H9 (cell line): ENCODE measurements around the gene TBL1X. TPM values are rescaled to one million over a fixed set of nuclear protein-coding genes. Genes with fewer than 3 reads are reported as not detected.

Experiments used
- DNase-seq: peaks from one replicate; pipeline ENCODE4 v3.0.0-alpha.2; 2017
- H2AFZ ChIP-seq: one replicate; pipeline ENCODE4 v1.6.1; 2013; ENCODE audit warnings: mild to moderate bottlenecking, low read length, control low read depth, moderate library complexity
- H2AK5ac ChIP-seq: 2 replicates; pipeline ENCODE4 v1.6.1; 2013; ENCODE audit warnings: low read length, control low read depth, mixed read lengths; ENCODE audit not compliant: insufficient read length
- H2BK120ac ChIP-seq: one replicate; pipeline ENCODE4 v1.6.1; 2013; ENCODE audit warnings: low read depth, mild to moderate bottlenecking, low read length, control low read depth, inconsistent platforms; ENCODE audit not compliant: poor library complexity, severe bottlenecking
- H2BK12ac ChIP-seq: 2 replicates; pipeline ENCODE4 v1.6.1; 2013; ENCODE audit warnings: low read length, control low read depth, mixed read lengths, low read depth; ENCODE audit not compliant: insufficient read length
- H2BK15ac ChIP-seq: 2 replicates; pipeline ENCODE4 v1.6.1; 2013; ENCODE audit warnings: low read depth, low read length, control low read depth
- H2BK20ac ChIP-seq: one replicate; pipeline ENCODE4 v1.6.1; 2013; ENCODE audit warnings: low read depth, mild to moderate bottlenecking, low read length, control low read depth, inconsistent platforms; ENCODE audit not compliant: poor library complexity, severe bottlenecking
- H2BK5ac ChIP-seq: 2 replicates; pipeline ENCODE4 v1.6.1; 2013; ENCODE audit warnings: low read length, control low read depth, mixed read lengths; ENCODE audit not compliant: insufficient read length
- H3K14ac ChIP-seq: 2 replicates; pipeline ENCODE4 v1.6.1; 2013; ENCODE audit warnings: low read length, control low read depth; ENCODE audit not compliant: insufficient read depth
- H3K18ac ChIP-seq: 2 replicates; pipeline ENCODE4 v1.6.1; 2013; ENCODE audit warnings: low read depth, mild to moderate bottlenecking, mixed read lengths, low read length, control low read depth; ENCODE audit not compliant: insufficient read length
- H3K23ac ChIP-seq: 2 replicates; pipeline ENCODE4 v1.6.1; 2013; ENCODE audit warnings: low read length, control low read depth, mixed read lengths, low read depth; ENCODE audit not compliant: insufficient read length
- H3K23me2 ChIP-seq: 2 replicates; pipeline ENCODE4 v1.6.1; 2013; ENCODE audit warnings: low read depth, mild to moderate bottlenecking, mixed read lengths, low read length, control low read depth; ENCODE audit not compliant: insufficient read length, poor library complexity, severe bottlenecking
- H3K27ac ChIP-seq: 2 replicates; pipeline ENCODE4 v1.5.1; 2013; ENCODE audit warnings: low read length, control low read depth, mixed read lengths, low read depth; ENCODE audit not compliant: insufficient read length
- H3K27me3 ChIP-seq: 2 replicates; pipeline ENCODE4 v1.6.1; 2013; ENCODE audit warnings: low read length, control low read depth, inconsistent platforms; ENCODE audit not compliant: insufficient read depth
- H3K4ac ChIP-seq: 2 replicates; pipeline ENCODE4 v1.6.1; 2013; ENCODE audit warnings: low read depth, mild to moderate bottlenecking, control low read depth, inconsistent platforms, low read length, moderate library complexity
- H3K4me1 ChIP-seq: 2 replicates; pipeline ENCODE4 v1.6.1; 2013; ENCODE audit warnings: low read length, control low read depth, inconsistent platforms; ENCODE audit not compliant: insufficient read depth
- H3K4me2 ChIP-seq: 2 replicates; pipeline ENCODE4 v1.6.1; 2013; ENCODE audit warnings: low read length, control low read depth, mixed read lengths; ENCODE audit not compliant: insufficient read length, insufficient read depth
- H3K56ac ChIP-seq: 2 replicates; pipeline ENCODE4 v1.6.1; 2013; ENCODE audit warnings: low read depth, mild to moderate bottlenecking, mixed read lengths, low read length, control low read depth; ENCODE audit not compliant: insufficient read length
- H3K79me1 ChIP-seq: 2 replicates; pipeline ENCODE4 v1.6.1; 2013; ENCODE audit warnings: low read depth, mild to moderate bottlenecking, moderate library complexity, low read length, control low read depth, inconsistent platforms; ENCODE audit not compliant: insufficient read depth, poor library complexity, severe bottlenecking
- H3K79me2 ChIP-seq: 2 replicates; pipeline ENCODE4 v1.6.1; 2013; ENCODE audit warnings: low read length, control low read depth, inconsistent platforms; ENCODE audit not compliant: insufficient read depth
- H3K9ac ChIP-seq: 2 replicates; pipeline ENCODE4 v1.6.1; 2013; ENCODE audit warnings: low read length, control low read depth, mixed read lengths; ENCODE audit not compliant: insufficient read length; ENCODE audit errors: extremely low read depth
- H3K9me3 ChIP-seq: one replicate; pipeline ENCODE4 v1.6.1; 2013; ENCODE audit warnings: low read depth, low read length, inconsistent platforms; ENCODE audit not compliant: control insufficient read depth
- H3T11ph ChIP-seq: one replicate; pipeline ENCODE4 v1.6.1; 2013; ENCODE audit warnings: mild to moderate bottlenecking, low read length, control low read depth, inconsistent platforms
- H4K20me1 ChIP-seq: one replicate; pipeline ENCODE4 v1.6.1; 2013; ENCODE audit not compliant: control insufficient read depth, insufficient read length, insufficient read depth
- H4K5ac ChIP-seq: 2 replicates; pipeline ENCODE4 v1.6.1; 2013; ENCODE audit warnings: low read depth, mild to moderate bottlenecking, mixed read lengths, low read length, control low read depth; ENCODE audit not compliant: insufficient read length
- H4K8ac ChIP-seq: replicated peaks from 2 replicates; pipeline ENCODE4 v1.6.1; 2013; ENCODE audit warnings: low read length, control low read depth, mixed read lengths, low read depth; ENCODE audit not compliant: insufficient read length
- H4K91ac ChIP-seq: 2 replicates; pipeline ENCODE4 v1.6.1; 2013; ENCODE audit warnings: low read depth, mild to moderate bottlenecking, moderate library complexity, mixed read lengths, low read length, control low read depth; ENCODE audit not compliant: insufficient read length
- H3K27ac Mint-ChIP-seq, 3 experiments: 2 replicates in 2 of 3; 3 replicates in 1 of 3; pipeline ENCODE4 v1.8.0; 2020 to 2021; ENCODE audit warnings: mixed read lengths in 3 of 3, mild to moderate bottlenecking in 1 of 3, moderate library complexity in 1 of 3
- H3K27me3 Mint-ChIP-seq: 2 replicates; pipeline ENCODE4 v1.8.0; 2021; ENCODE audit warnings: low read depth, mild to moderate bottlenecking, moderate library complexity, mixed read lengths
- H3K36me3 Mint-ChIP-seq, 3 experiments: 2 replicates in 2 of 3; 3 replicates in 1 of 3; pipeline ENCODE4 v1.8.0; 2020 to 2021; ENCODE audit warnings: low read depth in 3 of 3, mixed read lengths in 3 of 3; ENCODE audit not compliant: insufficient read depth in 1 of 3
- H3K4me1 Mint-ChIP-seq, 2 experiments: 2 replicates each; pipeline ENCODE4 v1.8.0; 2020; ENCODE audit warnings: mixed read lengths in 2 of 2
- H3K4me3 Mint-ChIP-seq, 2 experiments: 2 replicates in 1 of 2; 3 replicates in 1 of 2; pipeline ENCODE4 v1.8.0; 2020 to 2021; ENCODE audit warnings: mild to moderate bottlenecking in 2 of 2, mixed read lengths in 2 of 2, moderate library complexity in 1 of 2
- H3K9me3 Mint-ChIP-seq, 2 experiments: 2 replicates in 1 of 2; 3 replicates in 1 of 2; pipeline ENCODE4 v1.8.0; 2020; ENCODE audit warnings: mild to moderate bottlenecking in 2 of 2, mixed read lengths in 2 of 2, moderate library complexity in 1 of 2
- CTCF ChIP-seq: fragments of 200-600 bp; sonication (generic); conservative IDR thresholded peaks from 3 replicates; pipeline ENCODE4 v1.8.0; 2021; ENCODE audit warnings: antibody characterized with exemption, mild to moderate bottlenecking
- WGBS: extraction: QIAGEN DNeasy Blood & Tissue Kit; methylation state at CpG from one replicate; pipeline ENCODE4 v1.1.7; 2013; ENCODE audit warnings: missing lambda C conversion rate, low lambda C conversion rate, mixed read lengths; ENCODE audit not compliant: insufficient read length; ENCODE audit errors: extremely low coverage; 5-methylcytosine and 5-hydroxymethylcytosine counted together
- total RNA-seq: library from RNA; stranded (reverse); gene quantifications from 2 replicates; pipeline ENCODE4 v1.2.1, GENCODE V29; 2021

TBL1X gene
- total RNA-seq, 1 experiment from 2014 or later = 24.1 TPM

DNA sequence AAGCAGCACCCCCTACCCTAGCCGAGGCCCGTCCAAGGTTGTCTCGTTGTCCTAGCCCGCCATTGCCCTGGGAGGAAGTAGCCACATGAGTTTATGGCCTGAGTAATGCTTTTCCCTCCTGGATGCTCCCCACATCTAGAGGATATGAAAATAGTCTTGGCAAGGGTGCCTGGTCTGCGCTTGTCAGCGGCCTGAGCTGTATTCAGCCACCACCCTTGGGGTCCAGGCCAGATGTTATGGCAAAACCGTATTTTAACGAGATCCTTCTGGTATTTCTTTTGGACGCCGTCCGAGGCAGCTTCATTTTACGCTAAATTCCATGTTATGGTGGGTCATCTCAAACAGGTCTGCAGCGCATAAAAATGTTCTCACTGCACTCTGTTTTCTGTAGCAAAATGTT, 211.4 kb downstream of the TBL1X start:
- Histone ChIP-seq H3K56ac (no peak overlapping the region), H3K23ac (no peak overlapping the region), H2BK20ac (no peak overlapping the region), H3K4me2 (no peak overlapping the region), H2AK5ac (no peak overlapping the region), H4K91ac (no peak overlapping the region), H2AFZ (no peak overlapping the region), H3K23me2 (no peaks in the 10 kb centered on the region), H4K8ac (no peak overlapping the region), H3K79me2 (no peaks in the 10 kb centered on the region), H4K20me1 (no peaks in the 10 kb centered on the region), H2BK5ac (no peak overlapping the region), H3K4me1 (no peaks in the 10 kb centered on the region), H3K27ac (no peak overlapping the region), H3K14ac (no peak overlapping the region), H3K18ac (no peak overlapping the region), H2BK12ac (no peak overlapping the region), H3K27me3 (no peaks in the 10 kb centered on the region), H2BK120ac (no peak overlapping the region), H3K79me1 (no peaks in the 10 kb centered on the region), H2BK15ac (no peak overlapping the region), H4K5ac (no peak overlapping the region), H3T11ph (no peak overlapping the region), H3K9ac (no peak overlapping the region), H3K4ac (no peak overlapping the region), H3K9me3 (no peaks in the 10 kb centered on the region)
- DNase-seq = no peak
- TF ChIP-seq CTCF = no peak
- Mint-ChIP-seq H3K4me1 (no peaks in the 10 kb centered on the region), H3K9me3 (peaks cover 2 to 45% of the 10 kb centered on the region in 2 experiments), H3K27ac (no peak overlapping the region), H3K4me3 (no peak overlapping the region), H3K36me3 (peaks cover 24 to 34% (median 33%) of the 10 kb centered on the region in 3 experiments), H3K27me3 (no peaks in the 10 kb centered on the region; the same call in 1 of the 2 replicates)
- no CpG with 5 or more reads among the region's 13 CpGs for whole genome bisulfite sequencing
